Gastrocnemius medialis (tissue), 4 donors: Measurements from ENCODE around the gene EFEMP1.

Experiments
- POLR2A ChIP-seq, 2 donors: fragments of 450-650 bp; IDR thresholded peaks; one replicate each; pipeline ENCODE4 v1.6.1; 2017; ENCODE audit warnings: antibody characterized with exemption in 2 of 2, mild to moderate bottlenecking in 2 of 2, moderate library complexity in 2 of 2
- TF ChIP-seq, protein P1 (sequence below), 5 experiments: fragments of 450-650 bp in 3 of 5; fragments of 200-600 bp in 2 of 5; sonication (generic) in 2 of 5; IDR thresholded peaks in 4 of 5; conservative IDR thresholded peaks in 1 of 5; 1 replicate in 4 of 5; 2 replicates in 1 of 5; pipeline ENCODE4 v1.5.1; 2016 to 2019; ENCODE audit warnings: antibody characterized with exemption in 5 of 5, mild to moderate bottlenecking in 3 of 5, moderate library complexity in 3 of 5

- TF ChIP-seq, protein P1, sequence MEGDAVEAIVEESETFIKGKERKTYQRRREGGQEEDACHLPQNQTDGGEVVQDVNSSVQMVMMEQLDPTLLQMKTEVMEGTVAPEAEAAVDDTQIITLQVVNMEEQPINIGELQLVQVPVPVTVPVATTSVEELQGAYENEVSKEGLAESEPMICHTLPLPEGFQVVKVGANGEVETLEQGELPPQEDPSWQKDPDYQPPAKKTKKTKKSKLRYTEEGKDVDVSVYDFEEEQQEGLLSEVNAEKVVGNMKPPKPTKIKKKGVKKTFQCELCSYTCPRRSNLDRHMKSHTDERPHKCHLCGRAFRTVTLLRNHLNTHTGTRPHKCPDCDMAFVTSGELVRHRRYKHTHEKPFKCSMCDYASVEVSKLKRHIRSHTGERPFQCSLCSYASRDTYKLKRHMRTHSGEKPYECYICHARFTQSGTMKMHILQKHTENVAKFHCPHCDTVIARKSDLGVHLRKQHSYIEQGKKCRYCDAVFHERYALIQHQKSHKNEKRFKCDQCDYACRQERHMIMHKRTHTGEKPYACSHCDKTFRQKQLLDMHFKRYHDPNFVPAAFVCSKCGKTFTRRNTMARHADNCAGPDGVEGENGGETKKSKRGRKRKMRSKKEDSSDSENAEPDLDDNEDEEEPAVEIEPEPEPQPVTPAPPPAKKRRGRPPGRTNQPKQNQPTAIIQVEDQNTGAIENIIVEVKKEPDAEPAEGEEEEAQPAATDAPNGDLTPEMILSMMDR (IDR thresholded peaks at IDR 0.05 in 4 of 5, conservative IDR thresholded peaks at IDR 0.05 in 1 of 5), result no peak
- TF ChIP-seq POLR2A (IDR thresholded peaks at IDR 0.05), result no peak
These were observed 20.6 kb downstream of the EFEMP1 start for GRCh38 chr2:55902971-55903370.
